ENCODE results near the gene NCOR2. TPM values are rescaled to one million over a fixed set of nuclear protein-coding genes. Genes with fewer than 3 reads are reported as not detected.

Gene NCOR2
- total and polyA plus RNA-seq, 2 donors (not counting 3 experiments of a cell fraction or from before 2014, with no cell fraction given): 26.5 to 241 TPM

GRCh38 chr12:124538194-124539082 is 29.0 kb downstream of the NCOR2 start:
- intact Hi-C loops (cut with micrococcal nuclease): loop anchor here (2.0 kb wide), 1 partner anchor 18 kb away; no protein-coding TSS in a partner anchor
- dilution Hi-C loops (cut with MboI; ENCODE audit: extremely low pct_ligation_motif_present, low sequenced_read_pairs): no loop called here
- no peak for DNase-seq (ENCODE audit: low read depth, low spot score)
- H3K9ac ChIP-seq (replicated peaks; ENCODE audit: extremely low read depth, insufficient read depth, low read length): no peak overlapping the region
- no peak overlapping the region for H3K4me3 ChIP-seq (replicated peaks in 1 of 3; ENCODE audit: insufficient read depth in 1 of 3, low read depth in 1 of 3, low read length in 3 of 3)
- H3K27me3 ChIP-seq (ENCODE audit: control insufficient read depth in 2 of 2, insufficient read depth in 2 of 2, low read length in 2 of 2): no peaks in the 10 kb centered on the region
- H3K9me1 ChIP-seq (replicated peaks; ENCODE audit: control insufficient read depth, extremely low read depth, insufficient read depth, low read length): no peaks in the 10 kb centered on the region
- POLR2A ChIA-PET: interaction anchor here (0.9 kb wide), 1 partner anchor 20 kb away, joined by 6 read pairs; no protein-coding TSS in a partner anchor
- H3K4me1 ChIP-seq (ENCODE audit: control insufficient read depth, extremely low read depth, insufficient read depth, low read length): peaks cover 14% of the 10 kb centered on the region
- H4K20me1 ChIP-seq (replicated peaks; ENCODE audit: control insufficient read depth, extremely low read depth, insufficient read depth, low read length): no peaks in the 10 kb centered on the region
- TF ChIP-seq POLR2AphosphoS5 (IDR thresholded peaks at IDR 0.05; ENCODE audit: insufficient read depth, low read depth, low read length) (no peak), MYC (IDR thresholded peaks at IDR 0.05; ENCODE audit: low read depth, low read length) (no peak), JUN (IDR thresholded peaks at IDR 0.05; ENCODE audit: borderline replicate concordance, insufficient read depth, insufficient read length, low read depth) (no peak), MAX (IDR thresholded peaks at IDR 0.05; ENCODE audit: insufficient read depth, insufficient read length) (peak; percentile 51), GATA2 (IDR thresholded peaks at IDR 0.05; ENCODE audit: insufficient read depth, insufficient read length, low read depth, low read length) (no peak), EZH2 (IDR thresholded peaks at IDR 0.05; ENCODE audit: borderline replicate concordance, low read depth, low read length, severe bottlenecking) (no peak)
- H3K27ac ChIP-seq (ENCODE audit: insufficient read depth, low read depth, low read length): no peak overlapping the region
- FAIRE-seq: no peak
- CTCF ChIA-PET: interaction anchor here (0.8 to 1.2 kb wide), 3 partner anchors 12 to 20 kb away, joined by 3 read pairs; no protein-coding TSS in a partner anchor
- no peak overlapping the region for H3K4me2 ChIP-seq (ENCODE audit: insufficient read depth, low read length)
- H3K36me3 ChIP-seq (ENCODE audit: control insufficient read depth in 2 of 2, extremely low read depth in 1 of 2, insufficient read depth in 2 of 2, low read length in 2 of 2): peaks cover 0 to 4% of the 10 kb centered on the region in 2 experiments
- peaks cover 71% of the 10 kb centered on the region for H3K79me2 ChIP-seq (ENCODE audit: control insufficient read depth, insufficient read depth, low read length)
- no peaks in the 10 kb centered on the region for H3K9me3 ChIP-seq (replicated peaks; ENCODE audit: control insufficient read depth, insufficient read depth, low read length)
- no peak overlapping the region for H2AFZ ChIP-seq (ENCODE audit: low read depth, low read length)
- BruUV-seq (replicated peaks): no TSS peak
